Neuronal stem cell (in vitro differentiated cells): ENCODE measurements around the gene CUBN.
A peak's percentile ranks its signal among the peaks of the same experiment; 100 is the strongest.

Source experiments
- DNase-seq: peaks from one replicate; pipeline ENCODE4 v3.0.0-alpha.2; 2013; ENCODE audit warnings: low spot score
- H2AFZ ChIP-seq: one replicate; pipeline ENCODE4 v1.6.1; 2013; ENCODE audit warnings: mild to moderate bottlenecking, low read length, inconsistent platforms
- H2AK5ac ChIP-seq: 2 replicates; pipeline ENCODE4 v1.6.1; 2013; ENCODE audit warnings: low read depth, mild to moderate bottlenecking, inconsistent platforms, low read length, moderate library complexity, mixed read lengths
- H2BK120ac ChIP-seq: 2 replicates; pipeline ENCODE4 v1.6.1; 2013; ENCODE audit warnings: low read depth, mild to moderate bottlenecking, inconsistent platforms, low read length, moderate library complexity, mixed read lengths
- H2BK12ac ChIP-seq: one replicate; pipeline ENCODE4 v1.6.1; 2013; ENCODE audit warnings: low read length, inconsistent platforms
- H2BK15ac ChIP-seq: 2 replicates; pipeline ENCODE4 v1.6.1; 2013; ENCODE audit warnings: mild to moderate bottlenecking, low read length, inconsistent platforms, mixed read lengths
- H2BK5ac ChIP-seq: one replicate; pipeline ENCODE4 v1.6.1; 2013; ENCODE audit warnings: inconsistent platforms, mild to moderate bottlenecking, low read length, moderate library complexity
- H3K14ac ChIP-seq: one replicate; pipeline ENCODE4 v1.6.1; 2013; ENCODE audit warnings: low read length, inconsistent platforms
- H3K18ac ChIP-seq: 2 replicates; pipeline ENCODE4 v1.6.1; 2013; ENCODE audit warnings: low read length, inconsistent platforms
- H3K23ac ChIP-seq: 2 replicates; pipeline ENCODE4 v1.6.1; 2013; ENCODE audit warnings: low read depth, mild to moderate bottlenecking, mixed read lengths, low read length, inconsistent platforms; ENCODE audit not compliant: poor library complexity
- H3K27ac ChIP-seq: replicated peaks from 3 replicates; pipeline ENCODE4 v1.5.1; 2013; ENCODE audit warnings: low read length, inconsistent platforms
- H3K27me3 ChIP-seq, 3 experiments: 2 replicates each; pipeline ENCODE4 v1.6.1; 2013; ENCODE audit warnings: low read length in 3 of 3, mild to moderate bottlenecking in 2 of 3, inconsistent platforms in 1 of 3, low read depth in 1 of 3, mixed read lengths in 1 of 3, moderate library complexity in 1 of 3; ENCODE audit not compliant: control insufficient read depth in 3 of 3, insufficient read depth in 3 of 3
- H3K36me3 ChIP-seq, 2 donors: replicated peaks in 1 of 2; 2 replicates each; pipeline ENCODE4 v1.6.1; 2013; ENCODE audit warnings: low read length in 2 of 2; ENCODE audit not compliant: control insufficient read depth in 2 of 2, insufficient read depth in 2 of 2
- H3K4ac ChIP-seq: 2 replicates; pipeline ENCODE4 v1.6.1; 2013; ENCODE audit warnings: inconsistent platforms, mild to moderate bottlenecking, low read length, moderate library complexity
- H3K4me1 ChIP-seq, 2 donors: 1 replicate in 1 of 2; 2 replicates in 1 of 2; pipeline ENCODE4 v1.6.1; 2013; ENCODE audit warnings: low read length in 2 of 2, low read depth in 1 of 2; ENCODE audit not compliant: control insufficient read depth in 2 of 2, insufficient read depth in 1 of 2
- H3K4me2 ChIP-seq: one replicate; pipeline ENCODE4 v1.6.1; 2013; ENCODE audit warnings: mild to moderate bottlenecking, low read length, inconsistent platforms; ENCODE audit not compliant: insufficient read depth, poor library complexity, severe bottlenecking
- H3K4me3 ChIP-seq, 2 donors: 2 replicates each; pipeline ENCODE4 v1.5.1; 2013; ENCODE audit warnings: low read length in 2 of 2, mild to moderate bottlenecking in 2 of 2, inconsistent platforms in 1 of 2, moderate library complexity in 1 of 2
- H3K79me1 ChIP-seq: one replicate; pipeline ENCODE4 v1.6.1; 2013; ENCODE audit warnings: low read depth, mild to moderate bottlenecking, inconsistent platforms, low read length, moderate library complexity
- H3K9ac ChIP-seq: one replicate; pipeline ENCODE4 v1.6.1; 2013; ENCODE audit warnings: mild to moderate bottlenecking, low read depth, low read length, inconsistent platforms; ENCODE audit not compliant: poor library complexity
- H3K9me3 ChIP-seq, 2 donors: replicated peaks in 1 of 2; 2 replicates each; pipeline versions ENCODE3 to v1.6.1; 2013; ENCODE audit warnings: low read length in 2 of 2, mild to moderate bottlenecking in 2 of 2, inconsistent platforms in 1 of 2, low read depth in 1 of 2, mixed read lengths in 1 of 2, moderate library complexity in 1 of 2; ENCODE audit not compliant: control insufficient read depth in 2 of 2, insufficient read depth in 1 of 2
- H4K8ac ChIP-seq: one replicate; pipeline ENCODE4 v1.6.1; 2013; ENCODE audit warnings: low read depth, mild to moderate bottlenecking, inconsistent platforms, low read length, moderate library complexity
- H4K91ac ChIP-seq: one replicate; pipeline ENCODE4 v1.6.1; 2013; ENCODE audit warnings: low read length, low read depth, mild to moderate bottlenecking, inconsistent platforms; ENCODE audit not compliant: poor library complexity
- WGBS, 2 donors: extraction: QIAGEN DNeasy Blood & Tissue Kit; methylation state at CpG; one replicate each; pipeline ENCODE4 v1.1.7; 2013; ENCODE audit warnings: missing lambda C conversion rate in 2 of 2, mixed read lengths in 1 of 2; ENCODE audit not compliant: insufficient read length in 2 of 2, insufficient replicate concordance in 1 of 2; ENCODE audit errors: extremely low coverage in 2 of 2; 5-methylcytosine and 5-hydroxymethylcytosine counted together

Gene CUBN

DNA sequence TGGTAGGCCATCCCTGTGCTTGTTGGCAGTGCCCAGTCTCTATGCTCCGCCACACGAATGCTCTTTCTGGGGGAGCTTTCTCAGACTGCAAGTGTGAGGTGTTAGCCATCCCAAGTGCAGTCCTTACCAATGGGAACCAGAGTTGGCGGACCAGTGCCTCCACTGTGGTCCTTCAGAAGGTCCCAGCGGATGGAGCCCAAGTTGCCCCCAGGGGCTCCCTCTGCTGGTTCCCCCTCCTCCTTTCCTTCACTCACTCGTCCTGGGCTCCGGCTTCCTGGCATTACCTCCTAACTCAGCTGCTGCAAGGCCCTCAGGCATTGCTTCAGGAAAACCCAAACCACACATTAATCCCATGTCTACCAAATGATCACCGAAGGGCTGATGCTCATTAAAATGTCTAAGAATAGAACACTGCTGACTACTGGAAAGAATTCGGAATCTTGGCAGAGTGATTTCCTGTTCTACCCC lies 139.8 kb downstream of the CUBN start:
- no peak overlapping the region for H3K4ac ChIP-seq

DNA sequence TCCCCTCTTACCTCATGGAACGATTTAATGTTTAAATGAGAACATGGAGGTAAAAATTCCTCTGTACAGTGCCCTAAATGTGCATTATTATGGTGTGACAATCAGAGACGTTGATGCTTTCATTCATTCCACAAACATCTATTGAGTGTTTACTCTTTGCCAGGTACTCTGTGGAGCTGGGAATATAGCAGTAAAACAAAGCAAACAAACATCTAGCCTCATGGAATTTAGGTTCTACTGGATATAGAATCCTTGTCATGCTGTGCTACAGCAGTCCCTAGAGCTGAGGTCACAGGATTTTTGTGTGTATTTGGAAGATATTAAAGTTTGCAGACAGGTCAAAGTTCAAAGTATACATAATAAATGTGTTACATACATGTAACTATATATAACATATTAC lies 140.7 kb downstream of the CUBN start:
- no CpG with 5 or more reads among the region's 2 CpGs for WGBS, 2 donors
- H3K4me2 ChIP-seq, result no peak overlapping the region

More for the DNA sequence above, 139.8 kb downstream of the CUBN start:
- Histone ChIP-seq H3K14ac (no peak overlapping the region), H4K8ac (no peak overlapping the region), H2BK5ac (no peak overlapping the region), H3K23ac (no peak overlapping the region), H3K27me3 (no peaks in the 10 kb centered on the region), H2AFZ (no peak overlapping the region), H2BK120ac (no peak overlapping the region), H3K79me1 (no peaks in the 10 kb centered on the region), H2BK12ac (no peak overlapping the region), H3K4me1 (peaks cover 10 to 28% of the 10 kb centered on the region in 2 donors), H3K27ac (no peak overlapping the region), H3K4me2 (no peak overlapping the region), H3K18ac (peak overlapping the region; percentile 44), H3K9ac (no peak overlapping the region), H2AK5ac (peak overlapping the region; percentile 32), H3K9me3 (peaks cover 3 to 9% of the 10 kb centered on the region in 2 donors), H4K91ac (no peak overlapping the region), H2BK15ac (no peak overlapping the region), H3K36me3 (no peaks in the 10 kb centered on the region), H3K4me3 (no peak overlapping the region)
- WGBS, 2 donors, result no CpG with 5 or more reads among the region's 8 CpGs
- DNase-seq, result no peak

DNA sequence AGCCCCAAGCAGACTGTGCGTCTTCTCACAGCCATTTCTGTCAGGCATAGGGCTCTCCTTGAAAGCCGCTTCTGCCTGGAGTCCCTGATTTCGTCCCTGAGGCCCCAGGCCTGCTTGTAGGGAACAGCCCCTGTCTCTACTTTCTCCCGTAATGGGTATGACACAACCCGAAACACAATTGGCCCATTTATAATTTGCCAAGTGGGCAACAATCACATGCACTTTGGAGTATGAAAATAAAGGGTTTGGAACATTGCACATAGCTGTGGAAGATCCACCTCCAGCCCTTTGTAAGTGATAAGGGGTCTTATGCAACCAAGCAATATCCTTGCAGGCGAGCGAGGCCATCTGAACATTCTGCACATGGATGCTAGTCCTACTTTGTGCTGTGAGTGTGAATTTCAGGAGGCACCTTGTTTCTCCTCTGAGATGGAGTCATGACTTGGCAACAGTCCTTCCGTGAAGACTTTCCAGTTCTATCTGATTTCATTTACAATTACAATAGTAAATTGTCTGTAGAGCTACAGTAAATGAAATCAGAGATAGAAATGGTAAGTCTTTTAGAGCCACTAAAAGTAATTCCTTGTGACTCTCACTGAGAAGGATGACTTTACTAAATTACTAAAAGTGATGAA lies 141.5 kb downstream of the CUBN start:
- peak overlapping the region; percentile 59 for H3K18ac ChIP-seq
- no peak overlapping the region for H3K27ac ChIP-seq
- no peak overlapping the region for H4K8ac ChIP-seq
- H3K9me3 ChIP-seq, result peaks cover 3 to 13% of the 10 kb centered on the region in 2 donors
- H3K4ac ChIP-seq, result no peak overlapping the region
- no peak for DNase-seq
- no peak overlapping the region for H2BK120ac ChIP-seq
- H3K14ac ChIP-seq, result no peak overlapping the region
- H2AK5ac ChIP-seq, result no peak overlapping the region
- H3K36me3 ChIP-seq, result no peaks in the 10 kb centered on the region
- no peak overlapping the region for H4K91ac ChIP-seq
- H3K9ac ChIP-seq, result no peak overlapping the region
- WGBS, 2 donors, result no CpG with 5 or more reads among the region's 8 CpGs
- H3K23ac ChIP-seq, result no peak overlapping the region
- peaks cover 10 to 28% of the 10 kb centered on the region in 2 donors for H3K4me1 ChIP-seq
- H3K4me3 ChIP-seq, result no peak overlapping the region
- H2BK15ac ChIP-seq, result no peak overlapping the region
- H2AFZ ChIP-seq, result peak overlapping the region; percentile 84
- no peaks in the 10 kb centered on the region for H3K79me1 ChIP-seq
- H2BK12ac ChIP-seq, result no peak overlapping the region
- no peaks in the 10 kb centered on the region for H3K27me3 ChIP-seq
- H2BK5ac ChIP-seq, result no peak overlapping the region
- no peak overlapping the region for H3K4me2 ChIP-seq

More for the DNA sequence above, 140.7 kb downstream of the CUBN start:
- Histone ChIP-seq H2BK5ac (no peak overlapping the region), H3K4me3 (no peak overlapping the region), H2BK12ac (no peak overlapping the region), H3K27me3 (no peaks in the 10 kb centered on the region), H3K4me1 (peaks cover 10 to 28% of the 10 kb centered on the region in 2 donors), H2BK120ac (no peak overlapping the region), H3K4ac (no peak overlapping the region), H2AFZ (no peak overlapping the region), H3K23ac (no peak overlapping the region), H3K9me3 (peaks cover 3 to 13% of the 10 kb centered on the region in 2 donors), H2BK15ac (no peak overlapping the region), H3K18ac (no peak overlapping the region), H3K14ac (no peak overlapping the region), H3K9ac (no peak overlapping the region), H3K27ac (no peak overlapping the region), H4K91ac (no peak overlapping the region), H3K79me1 (no peaks in the 10 kb centered on the region), H3K36me3 (no peaks in the 10 kb centered on the region), H4K8ac (no peak overlapping the region), H2AK5ac (no peak overlapping the region)
- no peak for DNase-seq

DNA sequence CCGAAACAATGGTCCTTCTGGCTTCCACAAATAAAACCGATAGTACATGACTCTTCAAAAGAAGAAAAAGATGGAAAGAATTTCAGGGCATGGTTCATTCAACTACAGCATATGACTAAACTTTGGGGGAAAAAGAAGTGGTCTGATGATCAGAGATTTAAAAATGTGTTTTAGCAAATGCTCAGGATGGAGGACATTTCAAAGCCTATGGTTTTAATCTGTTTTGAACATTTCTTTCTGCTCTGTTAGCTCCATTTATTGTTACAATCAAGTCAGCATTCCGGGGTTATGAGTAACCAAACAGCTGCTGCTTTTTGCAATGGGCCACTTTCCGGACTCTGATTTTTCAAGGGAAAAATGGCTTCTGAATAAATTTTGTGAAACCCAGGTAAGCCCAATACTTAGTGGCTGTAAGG lies 142.4 kb downstream of the CUBN start:
- Histone ChIP-seq H3K27ac (no peak overlapping the region), H3K23ac (no peak overlapping the region), H4K91ac (no peak overlapping the region), H3K27me3 (no peaks in the 10 kb centered on the region), H2AK5ac (no peak overlapping the region), H2AFZ (peak overlapping the region; percentile 84), H3K4ac (no peak overlapping the region), H3K4me2 (no peak overlapping the region), H2BK15ac (no peak overlapping the region), H3K18ac (no peak overlapping the region), H3K4me1 (peaks cover 10 to 28% of the 10 kb centered on the region in 2 donors), H4K8ac (no peak overlapping the region), H3K36me3 (no peaks in the 10 kb centered on the region), H3K4me3 (no peak overlapping the region), H3K14ac (no peak overlapping the region), H3K9ac (no peak overlapping the region), H3K79me1 (no peaks in the 10 kb centered on the region), H2BK5ac (no peak overlapping the region), H2BK120ac (no peak overlapping the region), H3K9me3 (peaks cover 3 to 13% of the 10 kb centered on the region in 2 donors), H2BK12ac (no peak overlapping the region)
- no CpG with 5 or more reads among the region's 4 CpGs for WGBS, 2 donors
- no peak for DNase-seq
